DND-41 (cell line): ENCODE measurements around the gene SUMF1.

Experiments used
- ATAC-seq: fragments of 200-7000 bp; cut with Tn5 transposase; 3 replicates; pipeline ENCODE4 v1.9.1; 2021; ENCODE audit warnings: low read depth; ENCODE audit not compliant: insufficient read depth
- DNase-seq: peaks from one replicate; pipeline ENCODE4 v3.0.0-alpha.2; 2020
- H2AFZ ChIP-seq: 2 replicates; pipeline ENCODE4 v1.6.0; 2012; ENCODE audit warnings: low read depth, low read length
- H3K27ac ChIP-seq: 2 replicates; pipeline ENCODE4 v1.5.1; 2012; ENCODE audit warnings: low read length, inconsistent platforms
- H3K27me3 ChIP-seq: fragments of 200-600 bp; sonication (generic); 2 replicates; pipeline ENCODE4 v1.6.0; 2012; ENCODE audit warnings: low read length, mild to moderate bottlenecking, inconsistent platforms; ENCODE audit not compliant: insufficient read depth, poor library complexity
- H3K36me3 ChIP-seq: 2 replicates; pipeline ENCODE4 v1.5.1; 2012; ENCODE audit warnings: low read length, inconsistent platforms; ENCODE audit not compliant: insufficient read depth
- H3K4me1 ChIP-seq: 2 replicates; pipeline ENCODE4 v1.5.1; 2012; ENCODE audit warnings: mild to moderate bottlenecking, low read length; ENCODE audit not compliant: insufficient read depth
- H3K4me2 ChIP-seq: 2 replicates; pipeline ENCODE4 v1.6.0; 2012; ENCODE audit warnings: mild to moderate bottlenecking, moderate library complexity, low read length, inconsistent platforms; ENCODE audit not compliant: insufficient read depth
- H3K4me3 ChIP-seq, 2 experiments: fragments of 200-600 bp in 1 of 2; shearing (Covaris generic) in 1 of 2; 2 replicates each; pipeline ENCODE4 v1.5.1; 2012 to 2016; ENCODE audit warnings: inconsistent platforms in 2 of 2, low read length in 2 of 2, mild to moderate bottlenecking in 2 of 2, low read depth in 1 of 2, moderate library complexity in 1 of 2
- H3K79me2 ChIP-seq: 2 replicates; pipeline ENCODE4 v1.6.0; 2012; ENCODE audit warnings: low read length, inconsistent platforms; ENCODE audit not compliant: insufficient read depth
- H3K9ac ChIP-seq: 2 replicates; pipeline ENCODE4 v1.6.0; 2012; ENCODE audit warnings: low read depth, mild to moderate bottlenecking, inconsistent platforms, low read length, moderate library complexity
- H3K9me3 ChIP-seq: 2 replicates; pipeline ENCODE4 v1.5.1; 2012; ENCODE audit warnings: low read length, moderate library complexity, mild to moderate bottlenecking, inconsistent platforms; ENCODE audit not compliant: insufficient read depth, severe bottlenecking
- H4K20me1 ChIP-seq: 2 replicates; pipeline ENCODE4 v1.6.0; 2012; ENCODE audit warnings: low read length; ENCODE audit not compliant: insufficient read depth
- EZH2 ChIP-seq: IDR thresholded peaks from 3 replicates; pipeline ENCODE4 v1.6.1; 2012; ENCODE audit warnings: borderline replicate concordance, low read depth, mild to moderate bottlenecking, moderate library complexity, low read length, inconsistent platforms; ENCODE audit not compliant: severe bottlenecking
- TF ChIP-seq, protein P1 (sequence below): IDR thresholded peaks from 2 replicates; pipeline ENCODE4 v1.5.1; 2012; ENCODE audit warnings: borderline replicate concordance, low read length, moderate library complexity, mild to moderate bottlenecking; ENCODE audit not compliant: poor library complexity, severe bottlenecking; ENCODE audit errors: extremely low read depth

The SUMF1 gene

GRCh38 chr3:4503050-4503449 lies 36.0 kb upstream of the SUMF1 start:
- no peak overlapping the region for H3K4me2 ChIP-seq
- no peaks in the 10 kb centered on the region for H3K9me3 ChIP-seq
- no peak overlapping the region for H2AFZ ChIP-seq
- DNase-seq, result no peak
- H3K27me3 ChIP-seq, result no peaks in the 10 kb centered on the region
- no peak overlapping the region for H3K9ac ChIP-seq
- no peaks in the 10 kb centered on the region for H3K79me2 ChIP-seq
- H3K4me1 ChIP-seq, result peaks cover 15% of the 10 kb centered on the region; the same call in 1 of the 2 replicates
- no peaks in the 10 kb centered on the region for H4K20me1 ChIP-seq
- no peak overlapping the region for H3K4me3 ChIP-seq
- 0 out of 2 replicates have a peak, but pooled peaks cover 5% of the 10 kb centered on the region for H3K36me3 ChIP-seq
- no peak overlapping the region for H3K27ac ChIP-seq
- no peak for ATAC-seq
- no peak for TF ChIP-seq EZH2
- TF ChIP-seq, protein P1, sequence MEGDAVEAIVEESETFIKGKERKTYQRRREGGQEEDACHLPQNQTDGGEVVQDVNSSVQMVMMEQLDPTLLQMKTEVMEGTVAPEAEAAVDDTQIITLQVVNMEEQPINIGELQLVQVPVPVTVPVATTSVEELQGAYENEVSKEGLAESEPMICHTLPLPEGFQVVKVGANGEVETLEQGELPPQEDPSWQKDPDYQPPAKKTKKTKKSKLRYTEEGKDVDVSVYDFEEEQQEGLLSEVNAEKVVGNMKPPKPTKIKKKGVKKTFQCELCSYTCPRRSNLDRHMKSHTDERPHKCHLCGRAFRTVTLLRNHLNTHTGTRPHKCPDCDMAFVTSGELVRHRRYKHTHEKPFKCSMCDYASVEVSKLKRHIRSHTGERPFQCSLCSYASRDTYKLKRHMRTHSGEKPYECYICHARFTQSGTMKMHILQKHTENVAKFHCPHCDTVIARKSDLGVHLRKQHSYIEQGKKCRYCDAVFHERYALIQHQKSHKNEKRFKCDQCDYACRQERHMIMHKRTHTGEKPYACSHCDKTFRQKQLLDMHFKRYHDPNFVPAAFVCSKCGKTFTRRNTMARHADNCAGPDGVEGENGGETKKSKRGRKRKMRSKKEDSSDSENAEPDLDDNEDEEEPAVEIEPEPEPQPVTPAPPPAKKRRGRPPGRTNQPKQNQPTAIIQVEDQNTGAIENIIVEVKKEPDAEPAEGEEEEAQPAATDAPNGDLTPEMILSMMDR, result no peak

DNA sequence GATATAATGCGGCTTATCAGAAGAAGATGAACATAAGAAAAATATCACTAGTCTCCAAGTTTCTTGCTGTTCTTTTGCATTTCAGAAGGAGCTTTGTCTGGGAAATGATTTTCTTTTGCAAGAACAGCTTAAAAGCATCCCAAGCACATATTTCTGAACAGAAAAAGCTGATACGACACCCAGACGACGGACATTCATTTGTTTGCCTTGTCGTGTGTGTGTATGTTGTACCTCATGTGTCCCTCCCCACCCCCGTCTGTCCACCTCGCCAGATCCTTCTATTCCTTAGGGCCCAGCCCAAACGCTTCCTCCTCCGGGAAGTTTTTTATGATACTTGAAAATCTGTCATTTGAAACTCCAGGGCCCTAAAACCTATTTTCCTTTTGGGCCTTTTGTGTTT lies 34.9 kb upstream of the SUMF1 start:
- no peak for TF ChIP-seq EZH2
- TF ChIP-seq, protein P1, result no peak
- H4K20me1 ChIP-seq, result no peaks in the 10 kb centered on the region

DNA sequence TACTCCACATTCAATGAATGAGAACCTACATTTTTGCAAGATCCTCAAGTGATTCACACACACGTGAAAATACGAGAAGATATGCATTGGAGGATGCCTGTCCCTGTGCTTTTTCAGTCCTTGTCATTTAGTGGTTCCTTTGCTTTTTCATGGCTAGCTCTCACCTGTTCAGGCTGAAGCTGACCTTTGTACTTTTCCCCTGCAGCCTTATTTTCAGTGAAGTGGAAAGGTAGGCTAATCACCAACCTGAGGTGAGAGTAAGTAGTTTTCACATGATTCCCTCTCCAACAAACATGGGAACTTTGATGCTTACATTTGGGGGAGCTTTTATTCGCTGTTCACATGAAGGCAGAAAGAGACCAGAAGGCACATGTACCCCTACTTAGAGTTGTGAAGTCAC lies 34.4 kb upstream of the SUMF1 start:
- no peak for DNase-seq

More for the DNA sequence above, 34.9 kb upstream of the SUMF1 start:
- Histone ChIP-seq H3K27ac (no peak overlapping the region), H3K9me3 (no peaks in the 10 kb centered on the region), H3K9ac (no peak overlapping the region), H2AFZ (no peak overlapping the region), H3K36me3 (0 out of 2 replicates have a peak, but pooled peaks cover 5% of the 10 kb centered on the region), H3K79me2 (no peaks in the 10 kb centered on the region), H3K4me1 (peaks cover 15% of the 10 kb centered on the region; the same call in 1 of the 2 replicates), H3K4me3 (no peak overlapping the region), H3K27me3 (no peaks in the 10 kb centered on the region), H3K4me2 (no peak overlapping the region)
- DNase-seq, result no peak
- no peak for ATAC-seq

More for the DNA sequence above, 34.4 kb upstream of the SUMF1 start:
- no peaks in the 10 kb centered on the region for H4K20me1 ChIP-seq
- no peak overlapping the region for H3K27ac ChIP-seq
- ATAC-seq, result no peak
- TF ChIP-seq, protein P1, result no peak
- TF ChIP-seq EZH2, result no peak
- no peak overlapping the region for H2AFZ ChIP-seq
- H3K9me3 ChIP-seq, result no peaks in the 10 kb centered on the region
- H3K9ac ChIP-seq, result no peak overlapping the region
- 0 out of 2 replicates have a peak, but pooled peaks cover 5% of the 10 kb centered on the region for H3K36me3 ChIP-seq
- H3K4me3 ChIP-seq, result no peak overlapping the region
- H3K79me2 ChIP-seq, result no peaks in the 10 kb centered on the region
- H3K4me2 ChIP-seq, result no peak overlapping the region
- peaks cover 15% of the 10 kb centered on the region; the same call in 1 of the 2 replicates for H3K4me1 ChIP-seq
- H3K27me3 ChIP-seq, result no peaks in the 10 kb centered on the region
